AG04449 (cell line): ENCODE data around the gene SCAF4.
"Not testable (repeated sequence)": the region's sequence is repeated elsewhere in the genome, so short reads cannot be mapped to it uniquely, and the experiment has no call there.

ENCODE experiments used
- CTCF ChIA-PET: fragments of 350-600 bp; formaldehyde crosslinking; extraction: SDS; loops from one replicate; lab custom pipeline; 2021; ENCODE audit warnings: antibody characterized with exemption; lab: Yijun Ruan, JAX
- POLR2A ChIA-PET: fragments of 400-600, 350-600 bp; formaldehyde crosslinking; extraction: SDS; loops from one replicate; lab custom pipeline; 2020; ENCODE audit warnings: antibody characterized with exemption, inconsistent platforms; lab: Yijun Ruan, JAX
- DNase-seq: peaks from one replicate; pipeline ENCODE4 v3.0.0-alpha.2; 2010; ENCODE audit warnings: low read depth, low spot score
- H3K4me3 ChIP-seq: 2 replicates; pipeline ENCODE4 v1.5.1; 2011; ENCODE audit warnings: low read depth, mild to moderate bottlenecking, control low read depth, low read length
- CTCF ChIP-seq: IDR thresholded peaks from one replicate; pipeline ENCODE4 v1.5.1; 2011; ENCODE audit warnings: mild to moderate bottlenecking, moderate library complexity, low read length, control low read depth, inconsistent platforms; ENCODE audit not compliant: insufficient read depth; ENCODE audit errors: missing control alignments

SCAF4 gene

GRCh38 chr21:31644643-31645042 is 87.3 kb downstream of the SCAF4 start:
- DNase-seq = no peak
- H3K4me3 ChIP-seq = no peak overlapping the region
- CTCF ChIA-PET = no interaction called here
- no peak for TF ChIP-seq CTCF
- POLR2A ChIA-PET = no interaction called here

- ChIA-PET CTCF (no interaction called here), POLR2A (no interaction called here)
- no peak overlapping the region for H3K4me3 ChIP-seq
- no peak for TF ChIP-seq CTCF
- DNase-seq = no peak
Measured at GRCh38 chr21:31641416-31641922, 90.4 kb downstream of the SCAF4 start.

GRCh38 chr21:31636874-31637273 is 95.0 kb downstream of the SCAF4 start:
- no peak overlapping the region for H3K4me3 ChIP-seq
- DNase-seq = no peak
- CTCF ChIA-PET = no interaction called here
- TF ChIP-seq CTCF = no peak
- POLR2A ChIA-PET = no interaction called here

GRCh38 chr21:31634993-31635392 is 96.9 kb downstream of the SCAF4 start:
- ChIA-PET CTCF (no interaction called here), POLR2A (no interaction called here)
- DNase-seq = no peak
- no peak for TF ChIP-seq CTCF
- no peak overlapping the region for H3K4me3 ChIP-seq

- POLR2A ChIA-PET, H3K4me3 ChIP-seq, DNase-seq: not testable (repeated sequence)
- CTCF ChIA-PET = interaction anchor here (0.6 kb wide), 1 partner anchor 433 kb away, joined by 3 read pairs; no protein-coding TSS in a partner anchor
Measured at GRCh38 chr21:31631881-31632280, 100.0 kb downstream of the SCAF4 start.

- CTCF ChIA-PET = interaction anchor here (1.0 kb wide), 2 partner anchors 156 to 449 kb away, joined by 3 read pairs; no protein-coding TSS in a partner anchor
Measured at GRCh38 chr21:31629972-31630711, 101.8 kb downstream of the SCAF4 start.

More at GRCh38 chr21:31629972-31630711, 101.8 kb downstream of the SCAF4 start:
- POLR2A ChIA-PET = no interaction called here
- TF ChIP-seq CTCF = no peak
- peak; percentile 56 for DNase-seq
- H3K4me3 ChIP-seq = no peak overlapping the region
